A549 (cell line): ENCODE results near the gene MAP3K5. TPM values are rescaled to one million over a fixed set of nuclear protein-coding genes. Genes with fewer than 3 reads are reported as not detected.

Experiments
- ATAC-seq, 2 experiments: fragments of 200-7000 bp in 1 of 2; fragments of >200 bp in 1 of 2; cut with Nextera tagmentation in 1 of 2; cut with Tn5 transposase in 1 of 2; 3 replicates each; pipeline versions ENCODE4 v1.8.0 to v1.9.1; 2018 to 2020; ENCODE audit warnings: mild to moderate bottlenecking in 1 of 2, moderate library complexity in 1 of 2
- CTCF ChIA-PET: fragments of 300-600 bp; sonication (Branson Sonifier 250); formaldehyde crosslinking; extraction: SDS; loops from one replicate; lab custom pipeline; 2021; ENCODE audit warnings: antibody characterized with exemption, inconsistent platforms; lab: Yijun Ruan, JAX
- POLR2A ChIA-PET: fragments of 350-600 bp; formaldehyde crosslinking; extraction: SDS; loops from one replicate; lab custom pipeline; 2021; ENCODE audit warnings: antibody characterized with exemption, inconsistent platforms; lab: Yijun Ruan, JAX
- DNase-seq, 2 experiments: peaks; one replicate each; pipeline versions ENCODE4 v3.0.0 to v3.0.0-alpha.2; 2011 to 2016; ENCODE audit warnings: low read depth in 1 of 2, low spot score in 1 of 2
- FAIRE-seq: peaks from 2 replicates; lab custom pipeline; 2011; peaks lifted over from hg19 to GRCh38; lab: Jason Lieb, UNC
- H3K27ac ChIP-seq, 2 experiments: fragments of >200 bp; sonication (Bioruptor Twin); formaldehyde crosslinking; 3 replicates each; pipeline ENCODE4 v1.5.1; 2016 to 2017
- H3K4me1 ChIP-seq: fragments of >200 bp; sonication (Bioruptor Twin); formaldehyde crosslinking; 3 replicates; pipeline ENCODE4 v1.6.1; 2016
- H3K4me2 ChIP-seq: fragments of >200 bp; sonication (Bioruptor Twin); formaldehyde crosslinking; 3 replicates; pipeline ENCODE4 v1.6.1; 2016
- H3K4me3 ChIP-seq: fragments of >200 bp; sonication (Bioruptor Twin); formaldehyde crosslinking; 3 replicates; pipeline ENCODE4 v1.5.1; 2016
- H3K9me3 ChIP-seq: fragments of >200 bp; sonication (Bioruptor Twin); formaldehyde crosslinking; 3 replicates; pipeline ENCODE4 v1.6.1; 2016
- BHLHE40 ChIP-seq: IDR thresholded peaks from 2 replicates; pipeline ENCODE4 v1.6.1; 2012; ENCODE audit warnings: low read depth, low read length, inconsistent platforms
- CBX8 ChIP-seq: fragments of 200-600 bp; sonication (generic); IDR thresholded peaks from 2 replicates; pipeline ENCODE4 v1.6.1; 2016
- CEBPB ChIP-seq, 2 experiments: fragments of >200 bp in 1 of 2; sonication (Bioruptor Twin) in 1 of 2; formaldehyde crosslinking in 1 of 2; IDR thresholded peaks; 2 replicates each; pipeline ENCODE4 v1.6.1; 2012 to 2016
- CHD4 ChIP-seq: fragments of 200-600 bp; sonication (generic); IDR thresholded peaks from 2 replicates; pipeline ENCODE4 v1.6.1; 2016; ENCODE audit warnings: antibody characterized with exemption, mild to moderate bottlenecking, borderline replicate concordance
- CTCF ChIP-seq: fragments of >200 bp; sonication (Bioruptor Twin); formaldehyde crosslinking; IDR thresholded peaks from 3 replicates; pipeline ENCODE4 v1.5.1; 2016
- E2F6 ChIP-seq: IDR thresholded peaks from 2 replicates; pipeline ENCODE4 v1.6.1; 2012; ENCODE audit warnings: low read depth, borderline replicate concordance
- EHF ChIP-seq: fragments of 250-450 bp; sonication (Bioruptor Pico); IDR thresholded peaks from 2 replicates; pipeline ENCODE4 v1.5.0; 2020; ENCODE audit warnings: mild to moderate bottlenecking
- EP300 ChIP-seq, 2 experiments: fragments of >200 bp; sonication (Bioruptor Twin); formaldehyde crosslinking; IDR thresholded peaks; 2 replicates in 1 of 2; 3 replicates in 1 of 2; pipeline ENCODE4 v1.6.1; 2016 to 2017
- FOSB ChIP-seq: fragments of 250-450 bp; sonication (Bioruptor Pico); IDR thresholded peaks from 2 replicates; pipeline ENCODE4 v1.5.0; 2020; ENCODE audit warnings: mild to moderate bottlenecking, moderate library complexity
- FOSL2 ChIP-seq, 2 experiments: fragments of 450-650 bp in 1 of 2; fragments of >200 bp in 1 of 2; sonication (Bioruptor Twin) in 1 of 2; formaldehyde crosslinking; IDR thresholded peaks; 2 replicates each; pipeline versions ENCODE4 v1.5.0 to v1.6.1; 2016 to 2020; ENCODE audit warnings: mild to moderate bottlenecking in 1 of 2, moderate library complexity in 1 of 2
- FOXS1 ChIP-seq: fragments of 250-450 bp; sonication (Bioruptor Pico); IDR thresholded peaks from 2 replicates; pipeline ENCODE4 v1.5.0; 2020; ENCODE audit warnings: mild to moderate bottlenecking, moderate library complexity
- GATA3 ChIP-seq: IDR thresholded peaks from 2 replicates; pipeline ENCODE4 v1.6.1; 2012; ENCODE audit warnings: borderline replicate concordance
- HEYL ChIP-seq: fragments of 250-450 bp; sonication (Bioruptor Pico); IDR thresholded peaks from 2 replicates; pipeline ENCODE4 v1.8.0; 2021; ENCODE audit warnings: mild to moderate bottlenecking, moderate library complexity
- HOXA7 ChIP-seq: fragments of 250-450 bp; sonication (Bioruptor Pico); IDR thresholded peaks from 2 replicates; pipeline ENCODE4 v1.5.0; 2020; ENCODE audit warnings: mild to moderate bottlenecking, moderate library complexity
- HOXB5 ChIP-seq: fragments of 250-450 bp; sonication (Bioruptor Pico); IDR thresholded peaks from 2 replicates; pipeline ENCODE4 v1.5.0; 2020; ENCODE audit warnings: mild to moderate bottlenecking, moderate library complexity
- MAFK ChIP-seq: fragments of 450-650 bp; IDR thresholded peaks from 2 replicates; pipeline ENCODE4 v1.6.1; 2014; ENCODE audit not compliant: partially characterized antibody
- MAZ ChIP-seq: fragments of 150-350 bp; IDR thresholded peaks from 2 replicates; pipeline ENCODE4 v1.6.1; 2014; ENCODE audit warnings: antibody characterized with exemption, low read depth, low read length, borderline replicate concordance
- NFE2L2 ChIP-seq: fragments of 150-350 bp; conservative IDR thresholded peaks from 2 replicates; pipeline ENCODE4 v1.6.1; 2014; ENCODE audit warnings: low read length
- POLR2A ChIP-seq: IDR thresholded peaks from 2 replicates; pipeline ENCODE4 v1.6.1; 2012; ENCODE audit warnings: mild to moderate bottlenecking, low read length
- RCOR1 ChIP-seq: fragments of 150-350 bp; IDR thresholded peaks from 2 replicates; pipeline ENCODE4 v1.6.1; 2014; ENCODE audit warnings: antibody characterized with exemption, low read length, low read depth
- RFX5 ChIP-seq: fragments of 450-650 bp; IDR thresholded peaks from 2 replicates; pipeline ENCODE4 v1.7.1; 2014; ENCODE audit warnings: antibody characterized with exemption, mild to moderate bottlenecking, moderate library complexity
- SREBF2 ChIP-seq: fragments of 450-650 bp; IDR thresholded peaks from 2 replicates; pipeline ENCODE4 v1.6.1; 2014; ENCODE audit warnings: mild to moderate bottlenecking, moderate library complexity
- TP53 ChIP-seq: fragments of 250-450 bp; sonication (Bioruptor Pico); IDR thresholded peaks from 2 replicates; pipeline ENCODE4 v1.5.0; 2021; ENCODE audit warnings: mild to moderate bottlenecking, moderate library complexity
- USF2 ChIP-seq: fragments of 450-650 bp; IDR thresholded peaks from 2 replicates; pipeline ENCODE4 v1.6.1; 2014; ENCODE audit warnings: antibody characterized with exemption
- ZC3H11A ChIP-seq: fragments of 450-650 bp; IDR thresholded peaks from 2 replicates; pipeline ENCODE4 v1.6.1; 2014; ENCODE audit warnings: antibody characterized with exemption, mild to moderate bottlenecking
- ZSCAN20 ChIP-seq: fragments of 250-450 bp; sonication (Bioruptor Pico); IDR thresholded peaks from 2 replicates; pipeline ENCODE4 v1.8.0; 2022; ENCODE audit warnings: mild to moderate bottlenecking, moderate library complexity
- WGBS: methylation state at CpG from one replicate; pipeline ENCODE4 v1.1.6; 2017; ENCODE audit errors: missing lambda C conversion rate; 5-methylcytosine and 5-hydroxymethylcytosine counted together
- polyA plus RNA-seq, 4 experiments: library from polyadenylated mRNA; depleted of rRNA in 3 of 4; stranded (reverse); fragments of >200 nt; fragmentation: RNase III in 1 of 4; extraction: RNeasy Plus Mini Kit Qiagen cat#74134 plus additional on column Dnase treatment in 1 of 4; gene quantifications; 2 replicates in 3 of 4; 3 replicates in 1 of 4; pipeline ENCODE4 v1.2.3, GENCODE V29; 2011 to 2017

The MAP3K5 gene
- polyA plus RNA-seq, 2 of the 4 experiments (the other 2 are of a cell fraction): 2.1 to 4.1 TPM

GRCh38 chr6:136728976-136729515 is 63.2 kb downstream of the MAP3K5 start:
- no peak overlapping the region for H3K27ac ChIP-seq
- ATAC-seq (no peak), DNase-seq (no peak), FAIRE-seq (no peak)
- H3K9me3 ChIP-seq: no peaks in the 10 kb centered on the region; the same call in 2 of the 3 replicates
- H3K4me2 ChIP-seq: no peak overlapping the region
- H3K4me1 ChIP-seq: peaks cover 9% of the 10 kb centered on the region; the same call in 2 of the 3 replicates
- TF ChIP-seq MAZ (no peak), POLR2A (no peak)
- WGBS: 97% methylated on average over 4 of the region's 4 CpGs
- no peak overlapping the region for H3K4me3 ChIP-seq
- CTCF ChIA-PET: no interaction called here
- POLR2A ChIA-PET: no interaction called here

- WGBS: 68% methylated on average over 2 of the region's 2 CpGs
- no peak overlapping the region for H3K4me3 ChIP-seq
- peaks cover 16% of the 10 kb centered on the region; the same call in 2 of the 3 replicates for H3K4me1 ChIP-seq
- ATAC-seq (no peak), DNase-seq (no peak), FAIRE-seq (no peak)
- ChIA-PET CTCF (no interaction called here), POLR2A (no interaction called here)
- H3K4me2 ChIP-seq: no peak overlapping the region
- TF ChIP-seq HEYL (CRISPR knock-in tag) (no peak), CTCF (no peak), BHLHE40 (no peak), HOXA7 (CRISPR knock-in tag) (no peak), FOSL2 (IDR thresholded peaks at IDR 0.05) (no peak), FOSL2 (CRISPR knock-in tag; IDR thresholded peaks at IDR 0.05) (no peak), RCOR1 (no peak), SREBF2 (no peak), NFE2L2 (no peak), E2F6 (no peak), MAFK (no peak), ZC3H11A (no peak), CBX8 (no peak), POLR2A (no peak), FOSB (no peak), TP53 (CRISPR knock-in tag) (no peak), FOXS1 (no peak), ZSCAN20 (CRISPR knock-in tag) (no peak), GATA3 (no peak)
- H3K27ac ChIP-seq: no peak overlapping the region
- H3K9me3 ChIP-seq: no peaks in the 10 kb centered on the region; the same call in 2 of the 3 replicates
Observed at GRCh38 chr6:136728033-136728939, 64.0 kb downstream of the MAP3K5 start.

GRCh38 chr6:136726837-136727557 is 65.3 kb downstream of the MAP3K5 start:
- POLR2A ChIA-PET: no interaction called here
- DNase-seq (no peak), FAIRE-seq (no peak), ATAC-seq (no peak)
- Histone ChIP-seq H3K9me3 (no peaks in the 10 kb centered on the region; the same call in 2 of the 3 replicates), H3K27ac (no peak overlapping the region), H3K4me3 (no peak overlapping the region), H3K4me2 (peak overlapping the region; percentile 24; the same call in 2 of the 3 replicates), H3K4me1 (peaks cover 16% of the 10 kb centered on the region; the same call in 2 of the 3 replicates)
- TF ChIP-seq CHD4 (no peak), EHF (CRISPR knock-in tag) (no peak), SREBF2 (no peak), RFX5 (no peak), HOXB5 (no peak), USF2 (no peak), GATA3 (no peak), HEYL (CRISPR knock-in tag) (no peak), CEBPB (IDR thresholded peaks at IDR 0.05) (no peak), NFE2L2 (no peak), POLR2A (no peak), HOXA7 (CRISPR knock-in tag) (no peak), EP300 (IDR thresholded peaks at IDR 0.05) (no peak)
- CTCF ChIA-PET: no interaction called here
- 34% methylated on average over 3 of the region's 3 CpGs for WGBS
